ENCODE data around the gene CAPNS2. TPM values are rescaled to one million over a fixed set of nuclear protein-coding genes. Genes with fewer than 3 reads are reported as not detected.

CAPNS2 gene
- total RNA-seq: 0.26 and 1.1 TPM in 2 replicates

DNA sequence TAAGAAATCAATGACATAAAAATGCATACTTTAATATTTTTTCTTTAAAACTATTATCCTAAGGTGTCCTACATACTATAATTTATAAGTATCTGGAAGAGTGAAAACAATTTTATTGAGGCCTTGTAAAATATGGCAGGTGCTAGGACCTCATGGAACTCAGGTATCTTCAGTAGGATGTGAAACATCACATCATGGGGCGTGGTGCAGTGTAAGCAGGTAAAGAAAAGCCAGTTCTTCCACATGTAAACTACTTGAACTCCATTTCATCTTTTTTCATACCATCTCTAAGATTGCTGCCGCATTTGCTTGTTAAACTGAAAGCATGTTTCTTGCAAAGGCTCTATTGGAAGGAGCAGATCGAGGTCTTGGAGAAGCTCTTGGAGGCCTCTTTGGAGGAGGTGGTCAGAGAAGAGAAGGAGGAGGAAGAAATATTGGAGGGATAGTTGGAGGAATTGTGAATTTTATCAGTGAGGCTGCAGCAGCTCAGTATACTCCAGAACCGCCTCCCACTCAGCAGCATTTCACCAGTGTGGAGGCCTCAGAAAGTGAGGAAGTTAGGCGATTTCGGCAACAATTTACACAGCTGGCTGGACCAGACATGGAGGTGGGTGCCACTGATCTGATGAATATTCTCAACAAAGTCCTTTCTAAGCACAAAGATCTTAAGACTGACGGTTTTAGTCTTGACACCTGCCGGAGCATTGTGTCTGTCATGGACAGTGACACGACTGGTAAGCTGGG is at the start of gene CAPNS2:
Gene CAPNS2 (plus strand): TSS at position 253 of the 744 bp plus-strand sequence. CDS start 73 bp downstream, at position 326.

Other genes with a start within 250 kb of the CAPNS2 start
- not detected in 2 replicates for gene IRX6, start 242.5 kb upstream of the CAPNS2 start, total RNA-seq
- gene MMP2, start 87.5 kb upstream of the CAPNS2 start, total RNA-seq: 389 and 576 TPM in 2 replicates
- 8.2 and 18.9 TPM in 2 replicates for gene LPCAT2, start 57.6 kb upstream of the CAPNS2 start, total RNA-seq
- gene SLC6A2, start 89.3 kb downstream of the CAPNS2 start, total RNA-seq: not detected in 2 replicates